OCI-LY7 (cell line): Measurements from ENCODE around the gene H19.

Experiments
- EZH2phosphoT487 ChIP-seq: fragments of 200-600 bp; sonication (generic); IDR thresholded peaks from 2 replicates; pipeline ENCODE4 v1.6.1; 2018; ENCODE audit warnings: low read depth, borderline replicate concordance, mild to moderate bottlenecking, mixed run types, antibody characterized with exemption, low read length, moderate library complexity, mixed read lengths
- TF ChIP-seq, protein P1 (sequence below): fragments of 200-600 bp; sonication (generic); conservative IDR thresholded peaks from 2 replicates; pipeline ENCODE4 v1.5.1; 2014; ENCODE audit warnings: mild to moderate bottlenecking, antibody characterized with exemption, low read length, moderate library complexity, mixed read lengths

DNA sequence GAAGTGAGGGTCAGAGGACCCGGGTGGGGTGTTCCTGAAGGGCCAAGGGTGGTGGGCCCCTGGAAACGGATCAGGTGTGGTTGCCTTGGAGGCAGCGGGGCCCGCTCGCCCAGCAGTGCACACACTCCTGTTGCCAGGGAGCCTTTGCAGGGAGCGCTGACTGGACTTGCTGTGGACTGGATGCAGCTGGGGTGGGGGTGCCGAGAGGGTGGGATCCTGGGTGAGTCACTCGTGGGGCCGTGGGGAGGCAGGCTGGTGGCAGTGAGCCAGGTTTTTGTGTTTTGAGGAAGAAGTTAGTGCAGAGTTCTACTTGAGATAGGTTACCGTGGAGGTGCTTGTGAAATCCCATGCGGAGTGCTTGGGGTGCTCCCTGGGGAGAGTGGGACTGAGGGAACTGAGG, 49.3 kb downstream of the H19 start:
- TF ChIP-seq, protein P1, sequence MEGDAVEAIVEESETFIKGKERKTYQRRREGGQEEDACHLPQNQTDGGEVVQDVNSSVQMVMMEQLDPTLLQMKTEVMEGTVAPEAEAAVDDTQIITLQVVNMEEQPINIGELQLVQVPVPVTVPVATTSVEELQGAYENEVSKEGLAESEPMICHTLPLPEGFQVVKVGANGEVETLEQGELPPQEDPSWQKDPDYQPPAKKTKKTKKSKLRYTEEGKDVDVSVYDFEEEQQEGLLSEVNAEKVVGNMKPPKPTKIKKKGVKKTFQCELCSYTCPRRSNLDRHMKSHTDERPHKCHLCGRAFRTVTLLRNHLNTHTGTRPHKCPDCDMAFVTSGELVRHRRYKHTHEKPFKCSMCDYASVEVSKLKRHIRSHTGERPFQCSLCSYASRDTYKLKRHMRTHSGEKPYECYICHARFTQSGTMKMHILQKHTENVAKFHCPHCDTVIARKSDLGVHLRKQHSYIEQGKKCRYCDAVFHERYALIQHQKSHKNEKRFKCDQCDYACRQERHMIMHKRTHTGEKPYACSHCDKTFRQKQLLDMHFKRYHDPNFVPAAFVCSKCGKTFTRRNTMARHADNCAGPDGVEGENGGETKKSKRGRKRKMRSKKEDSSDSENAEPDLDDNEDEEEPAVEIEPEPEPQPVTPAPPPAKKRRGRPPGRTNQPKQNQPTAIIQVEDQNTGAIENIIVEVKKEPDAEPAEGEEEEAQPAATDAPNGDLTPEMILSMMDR: no peak
- no peak for TF ChIP-seq EZH2phosphoT487
